ENCODE results near the gene PKNOX2. TPM values are rescaled to one million over a fixed set of nuclear protein-coding genes. Genes with fewer than 3 reads are reported as not detected.

The PKNOX2 gene
- total RNA-seq, 5 donors from 2014 or later (not counting 1 experiment from before 2014, with no cell fraction given): 0.55 TPM; not detected in 4

- DNase-seq (no peak), ATAC-seq (replicated peaks in 1 of 4) (no peak)
- Mint-ChIP-seq H3K27me3 (peaks cover 34 to 36% of the 10 kb centered on the region in 2 donors), H3K4me3 (no peak overlapping the region), H3K27ac (no peak overlapping the region), H3K9me3 (peaks cover 0 to 3% (median 0%) of the 10 kb centered on the region in 3 donors), H3K36me3 (no peaks in the 10 kb centered on the region), H3K4me1 (no peaks in the 10 kb centered on the region)
- POLR2A ChIA-PET: no interaction called here
- no peak overlapping the region for H3K4me3 ChIP-seq (ENCODE audit: control insufficient read depth in 1 of 2, extremely low read depth in 1 of 2, low read length in 1 of 2)
- no peaks in the 10 kb centered on the region for H3K36me3 ChIP-seq (ENCODE audit: control insufficient read depth in 2 of 2, extremely low read depth in 1 of 2, insufficient read depth in 1 of 2, low read length in 1 of 2)
- H3K27me3 ChIP-seq (replicated peaks in 1 of 2; ENCODE audit: control insufficient read depth in 2 of 2, extremely low read depth in 1 of 2, insufficient read depth in 2 of 2, low read length in 1 of 2): peaks cover 0 to 36% of the 10 kb centered on the region in 2 experiments
- WGBS (ENCODE audit: insufficient coverage): 89% methylated on average over 13 of the region's 24 CpGs
- no peaks in the 10 kb centered on the region for H3K4me1 ChIP-seq (ENCODE audit: control insufficient read depth in 1 of 2, extremely low read depth in 1 of 2, insufficient read depth in 2 of 2, low read length in 2 of 2)
- CTCF ChIA-PET: no interaction called here
- H3K9me3 ChIP-seq: no peaks in the 10 kb centered on the region
- H3K27ac ChIP-seq (ENCODE audit: low read length): no peak overlapping the region
Measured at GRCh38 chr11:125236072-125236825, 71.7 kb downstream of the PKNOX2 start.

DNA sequence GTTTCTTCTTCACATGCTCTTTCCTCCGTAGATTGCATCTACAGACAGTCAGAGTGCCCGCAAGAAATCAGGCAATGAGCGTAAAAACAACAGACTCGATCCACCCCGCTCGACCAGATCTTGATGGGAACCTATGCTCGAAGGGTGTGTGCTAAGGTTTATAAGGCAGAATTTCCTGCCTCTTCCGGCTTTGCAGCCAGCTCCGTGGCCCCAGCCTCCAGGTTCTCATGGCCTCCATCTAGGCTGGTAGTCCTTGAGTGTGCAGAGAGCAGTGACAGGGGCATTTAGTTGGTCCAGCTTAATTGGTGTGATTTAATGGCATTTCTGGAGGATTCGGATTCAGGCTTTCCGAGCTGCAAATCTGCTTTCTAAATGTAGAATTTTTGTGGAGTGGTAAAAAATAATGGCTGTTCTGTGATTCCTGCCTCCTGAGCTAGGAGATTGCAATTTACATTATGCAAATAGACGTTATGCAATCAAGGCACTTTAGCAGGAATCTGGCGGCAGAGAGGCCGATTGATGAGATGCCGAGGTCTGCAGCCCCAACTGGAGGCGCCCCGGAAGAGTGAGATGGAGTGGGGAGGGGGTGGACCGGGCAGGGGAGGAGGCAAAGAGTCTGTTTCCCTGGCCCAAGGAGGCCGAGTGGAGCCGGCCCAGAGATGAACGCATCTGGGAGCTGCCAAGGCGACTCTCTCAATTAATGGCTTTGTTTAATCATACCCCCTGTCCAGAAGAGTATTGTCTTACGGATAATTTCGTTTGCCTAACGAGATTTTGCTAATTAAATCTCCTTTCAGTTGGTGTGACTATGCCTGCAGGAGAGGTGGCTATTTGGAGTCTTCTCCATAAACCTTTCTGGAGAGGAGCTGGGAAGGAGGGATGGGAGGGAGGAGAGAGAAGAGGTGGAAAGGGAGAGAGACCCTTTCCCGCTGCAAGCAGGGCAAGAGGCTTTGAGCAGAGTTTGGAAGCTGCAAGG, 75.3 kb downstream of the PKNOX2 start:
- Mint-ChIP-seq H3K9me3 (peaks cover 0 to 4% (median 0%) of the 10 kb centered on the region in 3 donors), H3K27me3 (peaks cover 22 to 33% of the 10 kb centered on the region in 2 donors), H3K36me3 (no peaks in the 10 kb centered on the region), H3K4me3 (no peak overlapping the region), H3K27ac (no peak overlapping the region), H3K4me1 (no peaks in the 10 kb centered on the region)
- peaks cover 0 to 37% of the 10 kb centered on the region in 2 experiments for H3K27me3 ChIP-seq (replicated peaks in 1 of 2; ENCODE audit: control insufficient read depth in 2 of 2, extremely low read depth in 1 of 2, insufficient read depth in 2 of 2, low read length in 1 of 2)
- H3K4me3 ChIP-seq (ENCODE audit: control insufficient read depth in 1 of 2, extremely low read depth in 1 of 2, low read length in 1 of 2): no peak overlapping the region
- no peak overlapping the region for H3K27ac ChIP-seq (ENCODE audit: low read length)
- 77% methylated on average over 15 of the region's 26 CpGs for WGBS (ENCODE audit: insufficient coverage)
- H3K4me1 ChIP-seq (ENCODE audit: control insufficient read depth in 1 of 2, extremely low read depth in 1 of 2, insufficient read depth in 2 of 2, low read length in 2 of 2): no peaks in the 10 kb centered on the region
- ChIA-PET CTCF (no interaction called here), POLR2A (no interaction called here)
- ATAC-seq (replicated peaks in 1 of 4): no peak
- H3K36me3 ChIP-seq (ENCODE audit: control insufficient read depth in 2 of 2, extremely low read depth in 1 of 2, insufficient read depth in 1 of 2, low read length in 1 of 2): no peaks in the 10 kb centered on the region
- H3K9me3 ChIP-seq: no peaks in the 10 kb centered on the region
- DNase-seq: no peak

- H3K9me3 ChIP-seq: no peaks in the 10 kb centered on the region
- DNase-seq (no peak), ATAC-seq (replicated peaks in 1 of 4) (no peak)
- peaks cover 20 to 38% of the 10 kb centered on the region in 2 donors for H3K27me3 Mint-ChIP-seq
- 81% methylated on average over 4 of the region's 5 CpGs for WGBS (ENCODE audit: insufficient coverage)
- H3K4me1 Mint-ChIP-seq: no peaks in the 10 kb centered on the region
- no peak overlapping the region for H3K27ac Mint-ChIP-seq
- H3K27me3 ChIP-seq (replicated peaks in 1 of 2; ENCODE audit: control insufficient read depth in 2 of 2, extremely low read depth in 1 of 2, insufficient read depth in 2 of 2, low read length in 1 of 2): peaks cover 0 to 31% of the 10 kb centered on the region in 2 experiments
- no peak overlapping the region for H3K27ac ChIP-seq (ENCODE audit: low read length)
- POLR2A ChIA-PET: no interaction called here
- CTCF ChIA-PET: no interaction called here
- no peaks in the 10 kb centered on the region for H3K4me1 ChIP-seq (ENCODE audit: control insufficient read depth in 1 of 2, extremely low read depth in 1 of 2, insufficient read depth in 2 of 2, low read length in 2 of 2)
- peaks cover 0 to 4% (median 0%) of the 10 kb centered on the region in 3 donors for H3K9me3 Mint-ChIP-seq
- no peaks in the 10 kb centered on the region for H3K36me3 Mint-ChIP-seq
- H3K4me3 ChIP-seq (ENCODE audit: control insufficient read depth in 1 of 2, extremely low read depth in 1 of 2, low read length in 1 of 2): no peak overlapping the region
- H3K4me3 Mint-ChIP-seq: no peak overlapping the region
- no peaks in the 10 kb centered on the region for H3K36me3 ChIP-seq (ENCODE audit: control insufficient read depth in 2 of 2, extremely low read depth in 1 of 2, insufficient read depth in 1 of 2, low read length in 1 of 2)
Measured at GRCh38 chr11:125241104-125241503, 76.6 kb downstream of the PKNOX2 start.

DNA sequence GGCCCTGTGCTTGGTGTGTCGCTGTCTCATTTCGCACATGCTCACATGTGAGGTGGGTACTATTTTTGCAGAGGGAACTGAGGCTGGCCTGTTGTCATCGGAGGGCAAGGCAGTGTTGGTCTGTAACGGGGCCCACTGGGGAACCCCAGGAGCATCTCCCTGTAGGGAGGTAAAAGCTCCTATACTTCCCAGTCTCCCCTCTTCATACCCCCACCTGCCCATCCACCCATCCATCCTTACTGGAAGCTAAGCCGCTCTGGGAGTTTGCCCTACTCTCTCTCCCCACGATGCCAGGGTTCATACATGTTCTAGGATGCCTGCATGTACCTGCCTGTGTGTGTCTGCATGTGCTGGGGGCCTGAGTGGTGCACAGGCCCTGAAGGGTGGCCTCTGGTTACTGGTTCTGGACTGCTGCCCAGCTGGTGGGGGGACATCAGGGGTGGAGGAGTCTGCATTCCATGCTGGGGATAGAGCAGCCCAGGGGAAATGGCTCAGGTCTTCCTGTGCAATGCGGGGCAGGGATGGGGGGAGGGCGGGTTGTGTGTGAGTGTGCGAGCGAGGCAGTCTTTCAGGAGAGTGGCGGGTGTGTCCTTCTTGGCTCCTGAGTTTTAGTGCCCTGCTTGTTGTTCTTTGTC, 77.7 kb downstream of the PKNOX2 start:
- WGBS (ENCODE audit: insufficient coverage): 100% methylated on average over 1 of the region's 11 CpGs
- CTCF ChIA-PET: no interaction called here

DNA sequence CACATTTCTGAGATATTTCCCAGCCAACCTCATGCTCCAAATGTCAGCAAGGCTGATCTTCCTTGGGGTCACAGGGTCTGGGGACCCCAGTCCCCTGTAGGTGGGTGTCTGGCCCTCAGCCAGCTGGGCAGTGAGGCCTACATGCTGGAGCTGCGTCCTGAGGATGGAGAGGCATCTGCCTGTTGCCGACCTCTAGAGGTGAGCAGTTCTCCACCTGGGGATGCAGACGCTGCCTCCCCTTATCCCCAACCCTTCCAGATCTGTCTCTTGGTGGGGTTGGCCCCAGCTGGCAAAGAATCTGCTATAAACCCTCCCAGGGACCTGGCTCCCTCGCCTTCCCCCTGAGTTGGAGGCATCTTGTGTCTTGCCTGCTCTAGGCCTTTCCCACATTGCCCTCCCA, 79.6 kb downstream of the PKNOX2 start:
- ATAC-seq (replicated peaks in 1 of 4): no peak
- no CpG with 5 or more reads among the region's 4 CpGs for WGBS (ENCODE audit: insufficient coverage)
- H3K4me3 Mint-ChIP-seq: no peak overlapping the region
- no peaks in the 10 kb centered on the region for H3K36me3 Mint-ChIP-seq
- H3K9me3 Mint-ChIP-seq: peaks cover 0 to 4% (median 0%) of the 10 kb centered on the region in 3 donors
- ChIA-PET CTCF (no interaction called here), POLR2A (no interaction called here)
- DNase-seq: no peak
- no peaks in the 10 kb centered on the region for H3K4me1 ChIP-seq (ENCODE audit: control insufficient read depth in 1 of 2, extremely low read depth in 1 of 2, insufficient read depth in 2 of 2, low read length in 2 of 2)
- peaks cover 0 to 29% of the 10 kb centered on the region in 2 experiments for H3K27me3 ChIP-seq (replicated peaks in 1 of 2; ENCODE audit: control insufficient read depth in 2 of 2, extremely low read depth in 1 of 2, insufficient read depth in 2 of 2, low read length in 1 of 2)
- no peaks in the 10 kb centered on the region for H3K9me3 ChIP-seq
- peaks cover 18 to 35% of the 10 kb centered on the region in 2 donors for H3K27me3 Mint-ChIP-seq
- no peaks in the 10 kb centered on the region for H3K4me1 Mint-ChIP-seq
- H3K27ac ChIP-seq (ENCODE audit: low read length): no peak overlapping the region
- no peak overlapping the region for H3K27ac Mint-ChIP-seq
- H3K4me3 ChIP-seq (ENCODE audit: control insufficient read depth in 1 of 2, extremely low read depth in 1 of 2, low read length in 1 of 2): no peak overlapping the region
- no peaks in the 10 kb centered on the region for H3K36me3 ChIP-seq (ENCODE audit: control insufficient read depth in 2 of 2, extremely low read depth in 1 of 2, insufficient read depth in 1 of 2, low read length in 1 of 2)

More for the DNA sequence above, 77.7 kb downstream of the PKNOX2 start:
- Mint-ChIP-seq H3K9me3 (peaks cover 0 to 4% (median 0%) of the 10 kb centered on the region in 3 donors), H3K4me1 (no peaks in the 10 kb centered on the region), H3K27me3 (peaks cover 16 to 37% of the 10 kb centered on the region in 2 donors), H3K4me3 (no peak overlapping the region), H3K36me3 (no peaks in the 10 kb centered on the region), H3K27ac (no peak overlapping the region)
- POLR2A ChIA-PET: no interaction called here
- Histone ChIP-seq H3K27ac (ENCODE audit: low read length) (no peak overlapping the region), H3K27me3 (replicated peaks in 1 of 2; ENCODE audit: control insufficient read depth in 2 of 2, extremely low read depth in 1 of 2, insufficient read depth in 2 of 2, low read length in 1 of 2) (peaks cover 0 to 30% of the 10 kb centered on the region in 2 experiments), H3K4me1 (ENCODE audit: control insufficient read depth in 1 of 2, extremely low read depth in 1 of 2, insufficient read depth in 2 of 2, low read length in 2 of 2) (no peaks in the 10 kb centered on the region), H3K36me3 (ENCODE audit: control insufficient read depth in 2 of 2, extremely low read depth in 1 of 2, insufficient read depth in 1 of 2, low read length in 1 of 2) (no peaks in the 10 kb centered on the region), H3K4me3 (ENCODE audit: control insufficient read depth in 1 of 2, extremely low read depth in 1 of 2, low read length in 1 of 2) (no peak overlapping the region), H3K9me3 (no peaks in the 10 kb centered on the region)
- DNase-seq: no peak
- no peak for ATAC-seq (replicated peaks in 1 of 4)

DNA sequence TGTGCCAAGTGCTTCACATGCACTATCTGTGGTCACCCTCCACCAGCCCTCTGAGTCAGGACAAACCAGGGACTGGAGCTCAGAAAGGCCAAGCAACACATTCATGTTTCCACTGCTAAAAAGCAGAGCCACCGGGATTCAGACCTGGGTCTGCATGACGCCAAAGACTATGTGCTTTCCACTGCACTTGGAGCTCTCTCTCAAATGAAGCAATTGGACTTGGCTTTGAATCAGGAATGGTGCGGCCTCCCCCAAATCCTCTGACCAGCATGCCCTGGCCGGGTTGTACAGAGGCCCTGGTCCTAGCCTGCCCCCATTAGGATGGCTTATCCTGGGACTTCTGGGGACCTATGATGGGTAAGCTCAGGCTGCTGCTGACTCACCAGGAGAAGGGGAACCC, 80.7 kb downstream of the PKNOX2 start:
- H3K36me3 ChIP-seq (ENCODE audit: control insufficient read depth in 2 of 2, extremely low read depth in 1 of 2, insufficient read depth in 1 of 2, low read length in 1 of 2): no peaks in the 10 kb centered on the region
- Mint-ChIP-seq H3K4me1 (no peaks in the 10 kb centered on the region), H3K9me3 (peaks cover 0 to 4% (median 0%) of the 10 kb centered on the region in 3 donors), H3K27me3 (peaks cover 10 to 28% of the 10 kb centered on the region in 2 donors), H3K4me3 (no peak overlapping the region), H3K36me3 (no peaks in the 10 kb centered on the region), H3K27ac (no peak overlapping the region)
- peaks cover 0 to 21% of the 10 kb centered on the region in 2 experiments for H3K27me3 ChIP-seq (replicated peaks in 1 of 2; ENCODE audit: control insufficient read depth in 2 of 2, extremely low read depth in 1 of 2, insufficient read depth in 2 of 2, low read length in 1 of 2)
- no peaks in the 10 kb centered on the region for H3K9me3 ChIP-seq
- ATAC-seq (replicated peaks in 1 of 4) (no peak), DNase-seq (no peak)
- H3K4me3 ChIP-seq (ENCODE audit: control insufficient read depth in 1 of 2, extremely low read depth in 1 of 2, low read length in 1 of 2): no peak overlapping the region
- H3K4me1 ChIP-seq (ENCODE audit: control insufficient read depth in 1 of 2, extremely low read depth in 1 of 2, insufficient read depth in 2 of 2, low read length in 2 of 2): no peaks in the 10 kb centered on the region
- ChIA-PET CTCF (no interaction called here), POLR2A (no interaction called here)
- 85% methylated on average over 4 of the region's 4 CpGs for WGBS (ENCODE audit: insufficient coverage)
- no peak overlapping the region for H3K27ac ChIP-seq (ENCODE audit: low read length)
